ENCODE measurements around the gene PI4KA.
"Not testable (repeated sequence)": the region's sequence is repeated elsewhere in the genome, so short reads cannot be mapped to it uniquely, and the experiment has no call there.

GRCh38 chr22:20736891-20737290 is 121.7 kb downstream of the PI4KA start:
- not testable (repeated sequence) for TF ChIP-seq EP300 (conservative IDR thresholded peaks at IDR 0.05; ENCODE audit: poor library complexity, severe bottlenecking); CTCF (IDR thresholded peaks at IDR 0.05; ENCODE audit: poor library complexity, severe bottlenecking); EZH2 (IDR thresholded peaks at IDR 0.05; ENCODE audit: borderline replicate concordance, insufficient read depth, low read length, poor library complexity, severe bottlenecking); POLR2AphosphoS5 (IDR thresholded peaks at IDR 0.05); SMC3 (conservative IDR thresholded peaks at IDR 0.05; ENCODE audit: poor library complexity)
